Endothelial cell of umbilical vein (primary cell): Measurements from ENCODE around the gene ZBTB7C. TPM values are rescaled to one million over a fixed set of nuclear protein-coding genes. Genes with fewer than 3 reads are reported as not detected.

Source experiments
- BruUV-seq: library from RNA; stranded (reverse); fragments of 400-500 nt; replicated peaks from 2 replicates; lab custom pipeline; 2021; lab: Mats Ljungman, UMichigan
- CTCF ChIA-PET: fragments of 300-600, 350-600 bp; sonication (Branson Sonifier 250); formaldehyde crosslinking; loops from one replicate; lab custom pipeline; 2021; ENCODE audit warnings: antibody characterized with exemption, inconsistent platforms; lab: Charles Lee
- POLR2A ChIA-PET: fragments of 300-600, 350-600 bp; sonication (Branson Sonifier 250); formaldehyde crosslinking; loops from one replicate; lab custom pipeline; 2021; ENCODE audit warnings: antibody characterized with exemption, inconsistent platforms; lab: Charles Lee
- DNase-seq: peaks from one replicate; pipeline ENCODE4 v3.0.0-alpha.2; 2011; ENCODE audit warnings: low read depth, low spot score
- FAIRE-seq: peaks from 2 replicates; lab custom pipeline; 2011; peaks lifted over from hg19 to GRCh38; lab: Jason Lieb, UNC
- H2AFZ ChIP-seq: 2 replicates; pipeline ENCODE4 v1.6.0; 2012; ENCODE audit warnings: low read depth, low read length, control low read depth, inconsistent platforms
- H3K27ac ChIP-seq: 2 replicates; pipeline ENCODE4 v1.5.1; 2011; ENCODE audit warnings: low read depth, mild to moderate bottlenecking, control low read depth, low read length, moderate library complexity; ENCODE audit not compliant: insufficient read depth
- H3K27me3 ChIP-seq, 2 experiments: 2 replicates each; pipeline versions ENCODE4 v1.6.0 to v1.6.1; 2011; ENCODE audit warnings: low read length in 2 of 2, mixed read lengths in 1 of 2; ENCODE audit not compliant: control insufficient read depth in 2 of 2, insufficient read depth in 2 of 2
- H3K36me3 ChIP-seq, 2 experiments: 2 replicates in 1 of 2; 3 replicates in 1 of 2; pipeline ENCODE4 v1.5.1; 2011; ENCODE audit warnings: low read length in 2 of 2, mild to moderate bottlenecking in 1 of 2, moderate library complexity in 1 of 2; ENCODE audit not compliant: control insufficient read depth in 2 of 2, insufficient read depth in 2 of 2; ENCODE audit errors: extremely low read depth in 1 of 2
- H3K4me1 ChIP-seq: 3 replicates; pipeline ENCODE4 v1.5.1; 2011; ENCODE audit warnings: mild to moderate bottlenecking, low read length; ENCODE audit not compliant: control insufficient read depth, insufficient read depth; ENCODE audit errors: extremely low read depth
- H3K4me2 ChIP-seq: 2 replicates; pipeline ENCODE4 v1.6.1; 2011; ENCODE audit warnings: low read length, control low read depth, mixed read lengths; ENCODE audit not compliant: insufficient read depth
- H3K4me3 ChIP-seq, 3 experiments: fragments of 200-600 bp in 1 of 3; sonication (generic), shearing (Covaris generic) in 1 of 3; replicated peaks in 1 of 3; 2 replicates each; pipeline ENCODE4 v1.5.1; 2011 to 2016; ENCODE audit warnings: control low read depth in 3 of 3, low read length in 3 of 3, mild to moderate bottlenecking in 2 of 3, inconsistent platforms in 1 of 3, low read depth in 1 of 3, moderate library complexity in 1 of 3; ENCODE audit not compliant: insufficient read depth in 1 of 3
- H3K79me2 ChIP-seq: 2 replicates; pipeline ENCODE4 v1.6.0; 2012; ENCODE audit warnings: low read length, inconsistent platforms; ENCODE audit not compliant: control insufficient read depth, insufficient read depth
- H3K9ac ChIP-seq: replicated peaks from 2 replicates; pipeline ENCODE3; 2011; ENCODE audit warnings: low read length, control low read depth; ENCODE audit not compliant: insufficient read depth; ENCODE audit errors: extremely low read depth
- H3K9me1 ChIP-seq: replicated peaks from 3 replicates; pipeline ENCODE4 v1.6.0; 2011; ENCODE audit warnings: mild to moderate bottlenecking, low read length; ENCODE audit not compliant: control insufficient read depth, insufficient read depth; ENCODE audit errors: extremely low read depth
- H3K9me3 ChIP-seq: replicated peaks from 2 replicates; pipeline ENCODE4 v1.5.1; 2012; ENCODE audit warnings: low read length, inconsistent platforms; ENCODE audit not compliant: control insufficient read depth, insufficient read depth
- H4K20me1 ChIP-seq: replicated peaks from 2 replicates; pipeline ENCODE3; 2011; ENCODE audit warnings: mild to moderate bottlenecking, low read length; ENCODE audit not compliant: control insufficient read depth, insufficient read depth; ENCODE audit errors: extremely low read depth
- EZH2 ChIP-seq: IDR thresholded peaks from 2 replicates; pipeline ENCODE4 v1.6.1; 2012; ENCODE audit warnings: borderline replicate concordance, low read depth, mild to moderate bottlenecking, moderate library complexity, low read length, inconsistent platforms; ENCODE audit not compliant: severe bottlenecking
- FOS ChIP-seq: IDR thresholded peaks from 2 replicates; pipeline ENCODE4 v1.6.1; 2011; ENCODE audit warnings: mild to moderate bottlenecking, low read length, moderate library complexity, borderline replicate concordance; ENCODE audit not compliant: insufficient read depth
- GATA2 ChIP-seq: IDR thresholded peaks from 2 replicates; pipeline ENCODE4 v1.7.0; 2011; ENCODE audit warnings: low read depth, mild to moderate bottlenecking, moderate library complexity, mixed read lengths, low read length; ENCODE audit not compliant: insufficient read length, insufficient read depth
- JUN ChIP-seq: IDR thresholded peaks from 2 replicates; pipeline ENCODE4 v1.6.1; 2011; ENCODE audit warnings: borderline replicate concordance, low read depth; ENCODE audit not compliant: insufficient read length, insufficient read depth
- MYC ChIP-seq: IDR thresholded peaks from one replicate; pipeline ENCODE4 v1.6.1; 2011; ENCODE audit warnings: mild to moderate bottlenecking, low read depth, low read length
- POLR2A ChIP-seq: IDR thresholded peaks from 2 replicates; pipeline ENCODE4 v1.6.1; 2012; ENCODE audit warnings: low read depth, mild to moderate bottlenecking, control low read depth, low read length
- POLR2AphosphoS5 ChIP-seq: IDR thresholded peaks from 2 replicates; pipeline ENCODE4 v1.6.1; 2012; ENCODE audit warnings: low read depth, mild to moderate bottlenecking, control low read depth, low read length, moderate library complexity; ENCODE audit not compliant: insufficient read depth
- dilution Hi-C: fragments of 300-500 bp; cut with MboI; formaldehyde crosslinking; loops from one replicate; pipeline ENCODE4 v1.15.0; 2019; ENCODE audit warnings: low sequenced_read_pairs; ENCODE audit not compliant: extremely low pct_ligation_motif_present
- intact Hi-C: fragments of 100-400 bp; cut with micrococcal nuclease; formaldehyde crosslinking; loops from one replicate; pipeline ENCODE4 v1.10.0; 2022
- polyA plus RNA-seq, 4 experiments: library from polyadenylated mRNA; depleted of rRNA in 3 of 4; stranded (reverse) in 3 of 4; unstranded in 1 of 4; fragments of >200 nt; gene quantifications; 2 replicates each; pipeline versions ENCODE4 v1.2.1 to v1.2.3, GENCODE V29; 2011 to 2012; ENCODE audit warnings: missing spikeins in 1 of 4
- total RNA-seq: library from RNA; stranded (reverse); gene quantifications from 2 replicates; pipeline ENCODE4 v1.2.3, GENCODE V29; 2021
- TF ChIP-seq, protein P1 (sequence below): IDR thresholded peaks from 2 replicates; pipeline ENCODE4 v1.6.1; 2011; ENCODE audit not compliant: insufficient read depth, insufficient read length
- TF ChIP-seq, protein P2 (sequence below), 2 donors: IDR thresholded peaks; 1 replicate in 1 of 2; 2 replicates in 1 of 2; pipeline ENCODE4 v1.5.1; 2011; ENCODE audit warnings: low read length in 2 of 2, mild to moderate bottlenecking in 2 of 2, moderate library complexity in 2 of 2, control low read depth in 1 of 2, inconsistent platforms in 1 of 2, low read depth in 1 of 2; ENCODE audit not compliant: insufficient read depth in 1 of 2; ENCODE audit errors: extremely low read depth in 1 of 2

Gene ZBTB7C
- total and polyA plus RNA-seq, 2 donors (not counting 3 experiments of a cell fraction or from before 2014, with no cell fraction given), result not detected

DNA sequence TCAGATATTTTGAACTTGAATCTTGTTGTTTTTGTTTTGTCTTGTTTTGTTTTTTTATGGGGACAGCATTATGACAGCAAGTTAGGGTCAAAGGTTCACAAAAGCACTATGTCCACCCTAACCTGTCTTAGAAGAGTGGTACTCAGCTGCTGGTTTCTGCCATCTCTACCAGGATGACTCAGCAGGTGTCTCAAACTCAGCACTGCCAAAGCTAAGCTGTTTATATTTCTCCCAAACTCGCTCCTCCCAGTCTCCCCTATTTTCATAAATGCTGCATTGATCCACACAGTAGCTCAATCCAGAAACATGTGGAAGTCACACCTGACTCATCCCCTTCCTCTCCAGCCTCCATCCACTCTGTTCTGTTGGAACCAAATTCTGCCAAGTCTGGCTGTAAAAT is 134.9 kb downstream of the ZBTB7C start:
- dilution Hi-C loops, result no loop called here
- CTCF ChIA-PET, result no interaction called here

More for the DNA sequence above, 134.9 kb downstream of the ZBTB7C start:
- intact Hi-C loops, result no loop called here
- TF ChIP-seq FOS, result no peak
- no peak for TF ChIP-seq POLR2AphosphoS5
- TF ChIP-seq EZH2, result no peak
- no peak for TF ChIP-seq JUN
- TF ChIP-seq POLR2A, result no peak
- TF ChIP-seq, protein P1, sequence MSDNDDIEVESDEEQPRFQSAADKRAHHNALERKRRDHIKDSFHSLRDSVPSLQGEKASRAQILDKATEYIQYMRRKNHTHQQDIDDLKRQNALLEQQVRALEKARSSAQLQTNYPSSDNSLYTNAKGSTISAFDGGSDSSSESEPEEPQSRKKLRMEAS, result no peak
- TF ChIP-seq, protein P2, sequence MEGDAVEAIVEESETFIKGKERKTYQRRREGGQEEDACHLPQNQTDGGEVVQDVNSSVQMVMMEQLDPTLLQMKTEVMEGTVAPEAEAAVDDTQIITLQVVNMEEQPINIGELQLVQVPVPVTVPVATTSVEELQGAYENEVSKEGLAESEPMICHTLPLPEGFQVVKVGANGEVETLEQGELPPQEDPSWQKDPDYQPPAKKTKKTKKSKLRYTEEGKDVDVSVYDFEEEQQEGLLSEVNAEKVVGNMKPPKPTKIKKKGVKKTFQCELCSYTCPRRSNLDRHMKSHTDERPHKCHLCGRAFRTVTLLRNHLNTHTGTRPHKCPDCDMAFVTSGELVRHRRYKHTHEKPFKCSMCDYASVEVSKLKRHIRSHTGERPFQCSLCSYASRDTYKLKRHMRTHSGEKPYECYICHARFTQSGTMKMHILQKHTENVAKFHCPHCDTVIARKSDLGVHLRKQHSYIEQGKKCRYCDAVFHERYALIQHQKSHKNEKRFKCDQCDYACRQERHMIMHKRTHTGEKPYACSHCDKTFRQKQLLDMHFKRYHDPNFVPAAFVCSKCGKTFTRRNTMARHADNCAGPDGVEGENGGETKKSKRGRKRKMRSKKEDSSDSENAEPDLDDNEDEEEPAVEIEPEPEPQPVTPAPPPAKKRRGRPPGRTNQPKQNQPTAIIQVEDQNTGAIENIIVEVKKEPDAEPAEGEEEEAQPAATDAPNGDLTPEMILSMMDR (IDR thresholded peaks at IDR 0.05; ENCODE audit: extremely low read depth in 1 of 2, insufficient read depth in 1 of 2, low read depth in 1 of 2, low read length in 2 of 2), result no peak
- TF ChIP-seq MYC, result no peak
- no peak for TF ChIP-seq GATA2
- Histone ChIP-seq H3K36me3 (no peaks in the 10 kb centered on the region), H3K27me3 (no peaks in the 10 kb centered on the region), H2AFZ (no peak overlapping the region), H3K9me1 (no peaks in the 10 kb centered on the region), H3K4me2 (no peak overlapping the region), H3K4me1 (no peaks in the 10 kb centered on the region), H3K4me3 (no peak overlapping the region), H3K9ac (no peak overlapping the region), H3K79me2 (no peaks in the 10 kb centered on the region), H3K9me3 (no peaks in the 10 kb centered on the region), H4K20me1 (no peaks in the 10 kb centered on the region), H3K27ac (no peak overlapping the region)
- POLR2A ChIA-PET, result no interaction called here
- DNase-seq (no peak), FAIRE-seq (no peak)
- BruUV-seq, result no TSS peak
